SKM-1 (cell line): ENCODE data around the gene GGNBP2.
"Not testable (repeated sequence)": the region's sequence is repeated elsewhere in the genome, so short reads cannot be mapped to it uniquely, and the experiment has no call there.

Experiments
- DNase-seq: peaks from one replicate; lab custom pipeline; 2025; ENCODE audit not compliant: unreplicated experiment; lab: John Stamatoyannopoulos, UW

The GGNBP2 gene

GRCh38 chr17:36600465-36600864, 55.7 kb downstream of the GGNBP2 start:
- DNase-seq = no peak

GRCh38 chr17:36600936-36601302, 56.2 kb downstream of the GGNBP2 start:
- no peak for DNase-seq

- peak; percentile 79 for DNase-seq
Observed at GRCh38 chr17:36601303-36602029, 56.7 kb downstream of the GGNBP2 start, which contains the start of gene MRM1. TSS of gene MRM1 (plus strand) at chr17:36601583. CDS start at chr17:36601811, 228 bp downstream.

- no peak for DNase-seq
Observed at GRCh38 chr17:36602030-36602748, 57.5 kb downstream of the GGNBP2 start.

- peak; percentile 62 for DNase-seq
Observed at GRCh38 chr17:36602924-36603384, 58.2 kb downstream of the GGNBP2 start.

GRCh38 chr17:36605028-36605427, 60.3 kb downstream of the GGNBP2 start:
- DNase-seq = not testable (repeated sequence)

- no peak for DNase-seq
Observed at GRCh38 chr17:36608280-36608679, 63.6 kb downstream of the GGNBP2 start.

- no peak for DNase-seq
Observed at GRCh38 chr17:36608794-36609497, 64.2 kb downstream of the GGNBP2 start.

DNA sequence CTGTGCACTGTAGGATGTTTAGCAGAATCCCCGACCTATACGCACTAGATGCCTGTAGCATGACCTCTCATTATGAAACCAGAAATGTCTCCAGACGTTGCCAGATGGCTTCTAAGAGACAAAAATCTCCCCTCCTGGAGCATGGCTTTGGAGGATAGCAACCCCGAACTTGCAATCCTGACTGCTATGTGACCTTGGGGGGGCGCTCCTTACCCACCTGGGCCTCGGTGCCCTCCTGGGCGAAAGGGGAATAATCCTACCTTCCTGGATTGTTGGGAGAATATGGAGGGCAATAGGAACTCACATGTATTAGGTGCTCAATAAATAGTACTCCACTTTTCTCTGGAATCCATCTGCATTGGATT, 64.8 kb downstream of the GGNBP2 start:
- no peak for DNase-seq

- no peak for DNase-seq
Observed at GRCh38 chr17:36610474-36610873, 65.8 kb downstream of the GGNBP2 start.

- DNase-seq = no peak
Observed at GRCh38 chr17:36611345-36612072, 66.8 kb downstream of the GGNBP2 start.

GRCh38 chr17:36612323-36612722, 67.6 kb downstream of the GGNBP2 start:
- no peak for DNase-seq

GRCh38 chr17:36613155-36613554, 68.4 kb downstream of the GGNBP2 start:
- DNase-seq = no peak

- no peak for DNase-seq
Observed at GRCh38 chr17:36614081-36614480, 69.4 kb downstream of the GGNBP2 start.

DNA sequence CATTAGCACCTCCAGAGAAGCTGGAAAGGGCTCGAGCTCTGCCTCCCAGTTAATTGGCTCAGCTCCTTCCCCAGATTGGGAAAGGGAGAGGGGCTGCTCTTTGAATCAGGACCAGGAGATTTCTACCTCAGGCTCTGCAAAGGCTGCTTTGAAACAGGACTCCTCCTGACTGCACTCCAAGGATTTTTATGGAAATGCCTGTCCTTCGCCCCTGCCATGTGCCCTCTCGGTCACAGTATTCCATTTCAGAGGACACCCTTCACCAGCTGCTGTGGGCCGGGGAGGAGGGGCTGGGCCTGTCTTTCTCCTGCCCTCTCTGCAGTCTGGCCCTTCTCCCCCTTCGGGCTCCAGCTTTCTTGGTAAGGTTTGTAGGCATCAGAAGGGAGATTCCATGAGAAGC, 70.2 kb downstream of the GGNBP2 start:
- no peak for DNase-seq

DNA sequence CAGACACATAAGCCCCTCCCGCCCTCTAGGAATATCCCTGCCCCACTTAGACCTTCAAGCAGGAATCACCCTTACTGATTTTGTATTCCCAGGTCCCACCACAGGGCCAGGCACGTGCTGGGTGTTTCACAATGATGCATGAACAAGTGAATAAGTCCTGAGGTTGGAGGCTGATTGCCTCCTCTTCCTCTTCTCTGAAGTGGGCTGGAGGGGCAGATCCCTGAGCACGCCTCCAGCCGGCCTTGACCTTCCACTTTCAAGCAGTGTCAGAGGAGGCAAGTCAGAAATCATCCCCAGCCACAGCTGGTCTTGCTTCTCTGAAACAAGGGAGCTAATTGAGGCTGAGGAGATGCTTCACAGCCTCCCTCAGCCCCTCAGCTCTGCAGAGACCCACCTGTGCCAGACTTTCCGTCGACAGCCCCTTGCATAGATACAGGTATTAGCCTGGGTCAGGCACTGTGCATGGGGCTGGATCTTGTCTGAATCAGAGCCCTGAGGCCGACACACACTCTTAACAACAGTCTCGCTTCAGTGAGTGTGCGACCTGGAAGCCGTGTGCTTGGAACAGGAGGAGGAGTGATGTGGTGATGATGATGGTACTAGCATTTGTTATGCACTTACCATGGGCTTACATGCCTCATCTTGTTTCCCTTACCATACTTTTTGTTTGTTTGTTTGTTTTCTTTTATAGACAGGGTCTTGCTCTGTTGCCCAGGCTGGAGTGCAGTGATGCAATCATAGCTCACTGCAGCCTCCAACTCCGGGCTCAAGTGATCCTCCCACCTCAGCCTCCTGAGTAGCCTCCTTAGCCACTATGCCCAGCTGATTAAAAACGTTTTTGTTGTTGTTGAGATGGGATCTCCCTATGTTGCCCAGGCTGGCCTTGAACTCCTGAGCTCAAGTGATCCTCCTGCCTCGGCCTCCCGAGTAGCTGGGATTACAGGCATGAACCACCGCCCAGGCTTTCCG, 71.6 kb downstream of the GGNBP2 start:
- DNase-seq = peak; percentile 20

DNA sequence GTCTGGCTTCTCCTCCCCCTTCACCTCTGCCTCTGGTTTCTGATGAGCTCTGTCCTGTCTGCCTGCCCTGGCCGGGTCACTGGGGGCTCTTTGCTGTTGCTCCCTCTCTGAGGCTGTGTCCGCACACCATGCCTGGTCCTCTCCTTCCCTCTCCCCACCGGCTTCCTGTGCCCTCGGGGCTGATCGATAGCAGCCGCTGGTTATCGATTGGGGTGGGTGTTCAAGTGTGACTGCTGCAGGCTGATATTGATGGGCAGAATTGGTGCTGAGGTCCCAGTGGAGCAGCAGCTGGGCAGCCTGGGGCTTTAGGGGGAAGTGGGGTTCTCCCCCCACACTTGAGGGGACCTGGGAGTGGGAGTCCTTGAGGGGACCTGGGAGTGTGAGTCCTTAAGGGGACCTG, 73.1 kb downstream of the GGNBP2 start:
- DNase-seq = no peak

DNA sequence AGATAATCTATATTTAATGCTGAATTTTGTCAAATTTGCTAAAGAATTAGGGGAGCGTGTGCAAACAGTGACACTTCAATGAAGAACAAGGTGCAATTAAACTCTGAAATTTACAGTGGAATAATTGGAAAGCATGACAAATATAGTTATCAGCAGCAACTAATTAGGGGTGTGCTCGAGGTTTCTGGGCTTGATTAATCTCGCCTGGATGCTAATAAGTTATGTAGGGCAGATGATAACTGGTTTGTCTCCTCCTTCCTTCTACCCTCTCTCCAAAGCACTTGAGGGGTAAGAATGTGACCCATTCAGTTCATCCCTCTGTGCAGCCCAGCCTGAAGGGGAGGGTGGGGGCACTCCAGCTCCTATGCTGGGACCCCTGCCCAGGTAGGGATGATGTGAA, 78.6 kb downstream of the GGNBP2 start:
- no peak for DNase-seq

DNA sequence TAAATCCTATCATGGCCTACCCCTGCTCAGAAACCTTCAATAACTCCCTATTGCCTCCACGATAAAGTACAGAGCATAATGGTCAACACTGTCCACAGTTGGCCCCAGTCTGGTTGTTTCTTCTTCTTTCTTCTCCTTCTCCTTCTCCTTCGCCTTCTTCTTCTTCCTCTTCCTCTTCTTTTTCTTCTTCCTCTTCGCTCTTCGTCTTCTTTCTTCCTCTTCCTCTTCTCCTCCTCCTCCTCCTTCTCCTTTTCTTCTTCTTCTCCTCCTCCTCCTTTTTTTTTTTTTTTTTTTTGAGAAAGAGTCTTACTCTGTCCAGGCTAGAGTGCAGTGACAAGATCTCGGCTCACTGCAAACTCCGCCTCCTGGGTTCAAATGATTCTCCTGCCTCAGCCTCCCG, 80.5 kb downstream of the GGNBP2 start:
- peak; percentile 23 for DNase-seq

- DNase-seq = no peak
Observed at GRCh38 chr17:36627101-36627500, 82.4 kb downstream of the GGNBP2 start.
